GM12875 (cell line): Measurements from ENCODE around the gene TYMP.

Experiments used
- H3K4me3 ChIP-seq: one replicate; pipeline ENCODE4 v1.5.1; 2011; ENCODE audit warnings: low read depth, low read length, control low read depth
- TF ChIP-seq, protein P1 (sequence below): IDR thresholded peaks from 2 replicates; pipeline ENCODE4 v1.5.1; 2011; ENCODE audit warnings: low read depth, mild to moderate bottlenecking, control low read depth, inconsistent platforms, low read length, moderate library complexity, borderline replicate concordance; ENCODE audit not compliant: insufficient read depth

The TYMP gene

DNA sequence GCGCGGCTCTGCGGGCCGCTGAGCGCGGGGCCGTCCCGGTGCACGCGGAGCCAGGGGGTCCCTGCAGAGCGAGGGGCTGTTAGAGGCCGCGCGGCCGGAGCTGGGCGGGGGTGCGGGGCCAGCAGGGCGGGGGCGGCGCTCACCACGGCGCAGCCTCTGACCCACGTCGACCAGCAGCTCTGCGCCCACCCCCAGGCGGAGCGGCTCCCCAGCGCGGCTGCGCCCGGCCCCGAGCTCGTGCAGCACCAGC is 4.0 kb downstream of the TYMP start:
- peak overlapping the region; percentile 89 for H3K4me3 ChIP-seq
- TF ChIP-seq, protein P1, sequence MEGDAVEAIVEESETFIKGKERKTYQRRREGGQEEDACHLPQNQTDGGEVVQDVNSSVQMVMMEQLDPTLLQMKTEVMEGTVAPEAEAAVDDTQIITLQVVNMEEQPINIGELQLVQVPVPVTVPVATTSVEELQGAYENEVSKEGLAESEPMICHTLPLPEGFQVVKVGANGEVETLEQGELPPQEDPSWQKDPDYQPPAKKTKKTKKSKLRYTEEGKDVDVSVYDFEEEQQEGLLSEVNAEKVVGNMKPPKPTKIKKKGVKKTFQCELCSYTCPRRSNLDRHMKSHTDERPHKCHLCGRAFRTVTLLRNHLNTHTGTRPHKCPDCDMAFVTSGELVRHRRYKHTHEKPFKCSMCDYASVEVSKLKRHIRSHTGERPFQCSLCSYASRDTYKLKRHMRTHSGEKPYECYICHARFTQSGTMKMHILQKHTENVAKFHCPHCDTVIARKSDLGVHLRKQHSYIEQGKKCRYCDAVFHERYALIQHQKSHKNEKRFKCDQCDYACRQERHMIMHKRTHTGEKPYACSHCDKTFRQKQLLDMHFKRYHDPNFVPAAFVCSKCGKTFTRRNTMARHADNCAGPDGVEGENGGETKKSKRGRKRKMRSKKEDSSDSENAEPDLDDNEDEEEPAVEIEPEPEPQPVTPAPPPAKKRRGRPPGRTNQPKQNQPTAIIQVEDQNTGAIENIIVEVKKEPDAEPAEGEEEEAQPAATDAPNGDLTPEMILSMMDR: peak; percentile 59; the same call in 1 of the 2 replicates

DNA sequence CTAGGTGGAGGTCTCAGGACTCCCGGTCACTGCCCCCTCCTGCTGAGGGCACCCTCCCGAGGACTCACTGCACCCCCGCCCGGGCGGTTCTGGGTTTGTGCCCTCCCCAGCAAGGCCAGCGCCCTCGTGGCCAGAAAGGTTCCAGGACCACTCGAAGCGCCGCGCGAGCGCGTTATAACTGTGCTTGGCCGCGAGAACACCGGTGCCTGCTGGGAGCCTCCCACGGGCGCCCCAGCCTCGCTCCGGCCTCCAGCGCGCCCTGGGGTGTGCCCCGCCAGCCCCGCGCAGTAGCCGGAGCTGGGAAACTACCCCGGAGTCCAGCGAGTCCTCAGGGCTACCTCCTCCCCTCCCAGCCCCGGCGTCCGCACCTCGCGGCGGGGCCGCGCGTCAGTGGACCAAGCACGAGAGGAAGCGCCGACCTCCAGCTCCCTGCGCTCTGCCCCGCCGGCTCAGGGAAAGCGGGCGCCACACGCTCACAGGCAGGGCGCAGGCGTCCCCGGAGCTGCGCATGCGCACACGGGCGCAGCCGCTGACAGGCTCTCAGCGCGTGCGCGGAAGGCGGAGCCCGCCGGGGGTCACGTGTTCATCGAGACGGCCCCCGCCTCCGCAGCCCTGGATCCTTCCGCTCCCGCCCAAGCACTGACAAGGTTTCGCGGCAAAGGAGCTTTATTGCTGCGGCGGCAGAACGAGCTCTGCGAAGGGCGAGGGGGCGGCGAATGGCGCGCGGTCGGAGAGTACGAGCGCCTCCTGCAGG is 4.5 kb downstream of the TYMP start, which contains the start of gene SCO2:
Gene SCO2, minus strand, starts transcription at position 495 of the 754 bp plus-strand sequence. CDS start 1,187 bp downstream, outside the sequence.
- H3K4me3 ChIP-seq: peak within 1 kb of the TSS; percentile 89
- TF ChIP-seq, protein P1: no peak; the same call in 1 of the 2 replicates

DNA sequence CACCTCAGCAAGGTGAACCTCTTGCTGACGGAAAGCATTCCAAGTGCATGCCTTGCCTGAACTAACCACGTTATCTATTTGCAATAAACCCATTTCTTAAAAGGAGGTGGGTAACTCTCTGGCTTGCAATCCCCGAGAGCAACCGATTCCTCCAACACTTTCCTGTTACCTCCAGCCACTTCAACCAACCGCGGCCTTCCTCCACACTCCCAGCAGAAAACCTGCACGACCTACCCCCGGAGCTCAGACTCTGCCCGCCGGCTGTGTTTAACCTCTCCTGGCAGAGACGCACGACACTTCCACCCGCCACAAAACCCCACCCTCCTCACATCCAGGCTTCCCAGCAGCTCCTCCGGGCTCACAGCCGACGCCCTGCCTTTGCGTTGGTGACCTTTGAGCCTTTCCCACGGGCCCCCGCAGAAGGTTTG is 5.1 kb downstream of the TYMP start:
- H3K4me3 ChIP-seq: peak overlapping the region; percentile 89
- TF ChIP-seq, protein P1: no peak

DNA sequence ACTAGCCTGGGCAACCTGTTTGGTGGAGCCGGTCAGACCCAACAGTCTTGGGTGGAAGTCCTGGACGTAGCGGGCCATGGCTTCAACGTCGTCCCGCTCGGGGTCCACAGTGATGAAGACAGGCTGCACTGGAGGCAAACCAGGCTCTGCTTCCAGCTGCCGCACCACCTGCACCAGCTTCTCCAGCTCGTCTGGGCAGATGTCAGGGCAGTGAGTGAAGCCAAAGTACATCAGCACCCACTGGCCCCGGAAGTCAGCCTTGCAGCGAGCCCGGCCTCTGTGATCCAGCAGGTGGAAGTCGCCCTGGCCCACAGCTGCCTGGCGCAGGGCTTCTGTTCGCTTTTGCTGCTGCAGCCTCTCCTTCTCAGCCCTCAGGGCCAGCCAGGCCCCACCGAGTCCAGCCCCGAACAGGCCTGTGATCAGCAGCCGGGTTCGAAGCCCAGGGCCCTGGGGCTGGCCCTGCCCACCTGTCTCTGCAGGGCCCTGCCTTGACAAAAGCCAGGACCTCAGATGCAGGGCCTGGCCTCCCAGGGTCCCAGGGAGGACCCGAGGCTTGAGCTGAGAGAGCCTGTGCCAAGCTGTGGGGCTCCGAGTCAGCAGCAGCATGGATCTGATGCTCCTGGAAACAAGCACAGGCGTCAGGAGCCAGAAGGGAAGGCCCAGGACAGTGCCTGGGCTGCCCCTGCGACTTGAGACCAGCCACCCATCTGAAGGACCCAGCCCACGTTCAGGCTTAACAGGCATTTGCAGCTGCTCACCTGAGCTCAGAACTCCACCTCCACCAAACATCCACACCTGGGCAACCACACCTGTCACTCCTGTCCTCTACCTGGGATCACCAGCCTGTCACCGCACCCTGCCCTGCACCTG is 5.8 kb downstream of the TYMP start:
- peak overlapping the region; percentile 89 for H3K4me3 ChIP-seq
- TF ChIP-seq, protein P1: no peak

DNA sequence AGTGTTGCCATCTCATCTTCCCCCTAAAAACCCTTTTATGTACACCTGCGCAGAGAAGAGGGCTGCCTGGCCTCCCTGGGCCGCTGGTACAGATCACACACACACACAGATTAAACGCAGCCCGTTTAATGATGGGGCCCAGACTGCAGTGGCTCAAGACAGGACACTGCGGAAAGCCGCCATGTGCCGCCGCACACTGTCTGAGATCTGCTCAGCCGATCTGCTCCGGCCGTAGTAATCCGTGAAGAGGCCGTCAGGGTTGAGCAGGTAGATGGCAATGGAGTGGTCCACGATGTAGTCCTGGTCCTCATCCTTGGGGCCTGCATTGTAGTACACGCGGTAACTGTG is 6.4 kb downstream of the TYMP start:
- H3K4me3 ChIP-seq: no peak overlapping the region
- TF ChIP-seq, protein P1: no peak

DNA sequence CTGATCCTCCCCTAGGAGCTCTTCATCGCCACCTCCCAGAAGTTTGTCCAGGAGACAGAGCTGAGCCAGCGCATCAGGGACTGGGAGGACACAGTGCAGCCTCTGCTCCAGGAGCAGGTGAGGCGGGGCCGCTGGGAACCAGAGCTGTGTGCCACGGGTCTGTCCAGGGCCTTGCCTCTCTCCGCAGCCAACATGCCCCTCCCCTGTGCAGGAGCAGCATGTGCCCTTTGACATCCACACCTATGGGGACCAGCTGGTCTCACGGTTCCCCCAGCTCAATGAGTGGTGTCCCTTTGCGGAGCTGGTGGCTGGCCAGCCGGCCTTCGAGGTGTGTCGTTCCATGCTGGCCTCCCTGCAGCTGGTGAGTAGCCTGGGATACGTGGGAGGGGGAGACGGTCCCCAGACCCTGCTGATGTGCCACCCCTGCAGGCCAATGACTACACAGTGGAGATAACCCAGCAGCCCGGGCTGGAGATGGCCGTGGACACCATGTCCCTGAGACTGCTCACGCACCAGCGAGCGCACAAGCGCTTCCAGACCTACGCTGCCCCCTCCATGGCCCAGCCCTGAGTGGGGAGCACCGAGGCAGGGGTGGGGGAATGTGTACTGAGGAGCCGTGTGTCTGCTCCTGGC is 6.9 kb downstream of the TYMP start:
- TF ChIP-seq, protein P1: no peak
- H3K4me3 ChIP-seq: no peak overlapping the region
